ENCODE results near the gene MYO1B. TPM values are rescaled to one million over a fixed set of nuclear protein-coding genes. Genes with fewer than 3 reads are reported as not detected.

Gene MYO1B
- total and polyA plus RNA-seq, 2 experiments from 2014 or later: 26.4 to 70.6 TPM

GRCh38 chr2:191312163-191312562 is 67.0 kb downstream of the MYO1B start:
- Mint-ChIP-seq H3K4me1 (peaks cover 16% of the 10 kb centered on the region), H3K9me3 (no peaks in the 10 kb centered on the region), H3K27ac (no peak overlapping the region), H3K36me3 (ENCODE audit: low read depth) (0 out of 3 replicates have a peak, but pooled peaks cover 3% of the 10 kb centered on the region), H3K4me3 (no peak overlapping the region), H3K27me3 (ENCODE audit: insufficient read depth, low read depth, poor library complexity) (no peaks in the 10 kb centered on the region)
- no peaks in the 10 kb centered on the region for H3K36me3 ChIP-seq (ENCODE audit: insufficient read depth)
- DNase-seq (ENCODE audit: low spot score) (no peak), ATAC-seq (no peak)
- H3K4me3 ChIP-seq: no peak overlapping the region
- peaks cover 21% of the 10 kb centered on the region for H4K20me1 ChIP-seq (replicated peaks; ENCODE audit: insufficient read depth)
- H3K79me2 ChIP-seq (replicated peaks; ENCODE audit: insufficient read depth): peaks cover 93% of the 10 kb centered on the region
- H3K4me2 ChIP-seq: no peak overlapping the region
- H3K4me1 ChIP-seq (ENCODE audit: insufficient read depth): peaks cover 21% of the 10 kb centered on the region
- H3K9me2 ChIP-seq (ENCODE audit: insufficient read depth): peaks cover 14% of the 10 kb centered on the region
- TF ChIP-seq ZNF114 (CRISPR knock-in tag; IDR thresholded peaks at IDR 0.05) (no peak), ETS1 (IDR thresholded peaks at IDR 0.05) (no peak)
- H2AFZ ChIP-seq: no peak overlapping the region
- no peaks in the 10 kb centered on the region for H3K27me3 ChIP-seq (ENCODE audit: insufficient read depth)
- no peaks in the 10 kb centered on the region for H3F3A ChIP-seq (replicated peaks; ENCODE audit: low read depth)
- no peak overlapping the region for H3K27ac ChIP-seq (ENCODE audit: low read depth)

- H3K79me2 ChIP-seq (replicated peaks; ENCODE audit: insufficient read depth): peaks cover 93% of the 10 kb centered on the region
- no peaks in the 10 kb centered on the region for H3K36me3 Mint-ChIP-seq (ENCODE audit: low read depth)
- DNase-seq (ENCODE audit: low spot score) (no peak), ATAC-seq (no peak)
- no peaks in the 10 kb centered on the region for H3K36me3 ChIP-seq (ENCODE audit: insufficient read depth)
- H3K27me3 Mint-ChIP-seq (ENCODE audit: insufficient read depth, low read depth, poor library complexity): no peaks in the 10 kb centered on the region
- no peaks in the 10 kb centered on the region for H3K9me3 Mint-ChIP-seq
- no peak overlapping the region for H3K4me3 ChIP-seq
- no peak overlapping the region for H3K4me2 ChIP-seq
- H3K27ac ChIP-seq (ENCODE audit: low read depth): no peak overlapping the region
- no peak overlapping the region for H3K27ac Mint-ChIP-seq
- no peak overlapping the region for H2AFZ ChIP-seq
- H3K9me2 ChIP-seq (ENCODE audit: insufficient read depth): peaks cover 9% of the 10 kb centered on the region; the same call in 1 of the 2 replicates
- peaks cover 21% of the 10 kb centered on the region for H4K20me1 ChIP-seq (replicated peaks; ENCODE audit: insufficient read depth)
- peaks cover 14% of the 10 kb centered on the region for H3K4me1 Mint-ChIP-seq
- peaks cover 19% of the 10 kb centered on the region for H3K4me1 ChIP-seq (ENCODE audit: insufficient read depth)
- no peaks in the 10 kb centered on the region for H3K27me3 ChIP-seq (ENCODE audit: insufficient read depth)
- no peak overlapping the region for H3K4me3 Mint-ChIP-seq
- no peaks in the 10 kb centered on the region for H3F3A ChIP-seq (replicated peaks; ENCODE audit: low read depth)
- TF ChIP-seq NANOG (IDR thresholded peaks at IDR 0.05; ENCODE audit: borderline replicate concordance): no peak
- no peak for TF ChIP-seq ZNF462 (CRISPR knock-in tag; IDR thresholded peaks at IDR 0.05)
- TF ChIP-seq ZNF331 (CRISPR knock-in tag; IDR thresholded peaks at IDR 0.05; ENCODE audit: low read depth): no peak
- TF ChIP-seq STAT1 (IDR thresholded peaks at IDR 0.05; ENCODE audit: unreplicated experiment): no peak
- TF ChIP-seq REST (IDR thresholded peaks at IDR 0.05; ENCODE audit: unreplicated experiment): no peak
- no peak for TF ChIP-seq JUNB (IDR thresholded peaks at IDR 0.05; ENCODE audit: unreplicated experiment)
- TF ChIP-seq ETS1 (IDR thresholded peaks at IDR 0.05): no peak
- no peak for TF ChIP-seq EZH2phosphoT487 (IDR thresholded peaks at IDR 0.05; ENCODE audit: unreplicated experiment)
Measured at GRCh38 chr2:191312662-191313061, 67.5 kb downstream of the MYO1B start.
